Erythroblast (primary cell): ENCODE measurements around the gene ARL5C.

ENCODE experiments used
- DNase-seq, 2 experiments: peaks; one replicate each; lab custom pipeline; 2025; lab: John Stamatoyannopoulos, UW
- GATA1 ChIP-seq: IDR thresholded peaks from 2 replicates; pipeline ENCODE4 v1.6.1; 2011; ENCODE audit warnings: low read depth, mild to moderate bottlenecking, control low read depth, low read length, moderate library complexity
- POLR2A ChIP-seq: IDR thresholded peaks from 2 replicates; pipeline ENCODE4 v1.6.1; 2011; ENCODE audit warnings: mild to moderate bottlenecking, low read length

The ARL5C gene

GRCh38 chr17:39150104-39150634 lies 15.8 kb downstream of the ARL5C start:
- TF ChIP-seq GATA1: no peak
- no peak for TF ChIP-seq POLR2A
- no peak for DNase-seq

- TF ChIP-seq POLR2A (no peak), GATA1 (no peak)
- no peak for DNase-seq
Observed at GRCh38 chr17:39147221-39148185, 18.5 kb downstream of the ARL5C start.

GRCh38 chr17:39146273-39146672 lies 19.7 kb downstream of the ARL5C start:
- TF ChIP-seq POLR2A: no peak
- no peak for TF ChIP-seq GATA1

GRCh38 chr17:39145143-39145542 lies 20.8 kb downstream of the ARL5C start:
- no peak for TF ChIP-seq POLR2A
- no peak for TF ChIP-seq GATA1
- no peak for DNase-seq

More at GRCh38 chr17:39146273-39146672, 19.7 kb downstream of the ARL5C start:
- DNase-seq: no peak

- DNase-seq: no peak
- no peak for TF ChIP-seq POLR2A
- TF ChIP-seq GATA1: no peak
Observed at GRCh38 chr17:39144416-39144840, 21.5 kb downstream of the ARL5C start.

GRCh38 chr17:39143552-39144093 lies 22.3 kb downstream of the ARL5C start:
- DNase-seq: no peak
- no peak for TF ChIP-seq GATA1
- no peak for TF ChIP-seq POLR2A

- TF ChIP-seq GATA1 (no peak), POLR2A (no peak)
Observed at GRCh38 chr17:39141915-39142664, 23.9 kb downstream of the ARL5C start.

GRCh38 chr17:39141294-39141693 lies 24.7 kb downstream of the ARL5C start:
- no peak for DNase-seq
- TF ChIP-seq POLR2A (no peak), GATA1 (no peak)

More at GRCh38 chr17:39141915-39142664, 23.9 kb downstream of the ARL5C start:
- DNase-seq: no peak

- no peak for TF ChIP-seq GATA1
- TF ChIP-seq POLR2A: no peak
- DNase-seq: no peak
Observed at GRCh38 chr17:39139561-39139960, 26.4 kb downstream of the ARL5C start.

GRCh38 chr17:39139161-39139511 lies 26.8 kb downstream of the ARL5C start:
- no peak for TF ChIP-seq POLR2A
- DNase-seq: no peak

- no peak for DNase-seq
- no peak for TF ChIP-seq POLR2A
- TF ChIP-seq GATA1: no peak
Observed at GRCh38 chr17:39138431-39139160, 27.4 kb downstream of the ARL5C start.

GRCh38 chr17:39134878-39135277 lies 31.1 kb downstream of the ARL5C start:
- TF ChIP-seq GATA1: no peak
- no peak for TF ChIP-seq POLR2A
- no peak for DNase-seq

- TF ChIP-seq POLR2A (no peak), GATA1 (no peak)
- DNase-seq: no peak
Observed at GRCh38 chr17:39132192-39132610, 33.8 kb downstream of the ARL5C start.
